Esophagus squamous epithelium (tissue), 5 donors: ENCODE results near the gene NDUFS3. TPM values are rescaled to one million over a fixed set of nuclear protein-coding genes. Genes with fewer than 3 reads are reported as not detected.

Experiments
- DNase-seq: peaks from one replicate; lab custom pipeline; 2025; lab: John Stamatoyannopoulos, UW
- H3K27ac ChIP-seq, 4 donors: fragments of 200-600 bp; sonication (generic); one replicate each; pipeline ENCODE4 v1.5.1; 2016 to 2019; ENCODE audit warnings: mild to moderate bottlenecking in 1 of 4
- H3K27me3 ChIP-seq, 4 donors: fragments of 200-600 bp; sonication (generic); 1 replicate in 3 of 4; 2 replicates in 1 of 4; pipeline versions ENCODE4 v1.5.1 to v1.6.0; 2017 to 2021; ENCODE audit warnings: antibody characterized with exemption in 1 of 4
- H3K36me3 ChIP-seq, 3 donors: fragments of 200-600 bp; sonication (generic); one replicate each; pipeline ENCODE4 v1.5.1; 2016 to 2019
- H3K4me1 ChIP-seq, 3 donors: fragments of 200-600 bp; sonication (generic); one replicate each; pipeline ENCODE4 v1.5.1; 2017 to 2019
- H3K4me3 ChIP-seq, 4 donors: fragments of 200-600 bp; sonication (generic); 1 replicate in 3 of 4; 2 replicates in 1 of 4; pipeline ENCODE4 v1.5.1; 2016 to 2019; ENCODE audit warnings: mild to moderate bottlenecking in 2 of 4, moderate library complexity in 1 of 4
- H3K9me3 ChIP-seq, 3 donors: fragments of 200-600 bp; sonication (generic); one replicate each; pipeline ENCODE4 v1.5.1; 2016 to 2019
- POLR2A ChIP-seq, 4 donors: fragments of 450-650 bp; IDR thresholded peaks; one replicate each; pipeline ENCODE4 v1.6.1; 2017; ENCODE audit warnings: antibody characterized with exemption in 4 of 4, mild to moderate bottlenecking in 4 of 4, moderate library complexity in 3 of 4
- WGBS, 2 donors: methylation state at CpG; one replicate each; pipeline ENCODE4 v1.1.5; 2018; 5-methylcytosine and 5-hydroxymethylcytosine counted together
- intact Hi-C: fragments of 100-400 bp; cut with DNase I; formaldehyde crosslinking; loops from one replicate; pipeline ENCODE4 v1.15.0; 2022
- total RNA-seq, 4 donors: library from RNA; depleted of rRNA; stranded (reverse); fragments of >200 nt; gene quantifications; one replicate each; pipeline ENCODE4 v1.1.0, GENCODE V29; 2016
- TF ChIP-seq, protein P1 (sequence below), 6 experiments: fragments of 450-650 bp in 4 of 6; fragments of 200-600 bp in 2 of 6; sonication (generic) in 2 of 6; IDR thresholded peaks; one replicate each; pipeline ENCODE4 v1.5.1; 2016 to 2019; ENCODE audit warnings: antibody characterized with exemption in 6 of 6, mild to moderate bottlenecking in 4 of 6, moderate library complexity in 4 of 6
- donor health status: DM: yes; HTN: yes; CAD: no.

The NDUFS3 gene
- total RNA-seq, 4 donors from 2014 or later, result 65.5 to 89.9 (median 83.6) TPM

GRCh38 chr11:47569646-47570045 is 9.2 kb upstream of the NDUFS3 start:
- Histone ChIP-seq H3K4me3 (no peak overlapping the region), H3K36me3 (peaks cover 4 to 67% (median 15%) of the 10 kb centered on the region in 3 donors), H3K4me1 (peaks cover 4 to 43% (median 5%) of the 10 kb centered on the region in 3 donors), H3K27me3 (no peaks in the 10 kb centered on the region), H3K9me3 (no peaks in the 10 kb centered on the region), H3K27ac (no peak overlapping the region)
- intact Hi-C loops, result no loop called here
- no peak for DNase-seq
- TF ChIP-seq, protein P1, sequence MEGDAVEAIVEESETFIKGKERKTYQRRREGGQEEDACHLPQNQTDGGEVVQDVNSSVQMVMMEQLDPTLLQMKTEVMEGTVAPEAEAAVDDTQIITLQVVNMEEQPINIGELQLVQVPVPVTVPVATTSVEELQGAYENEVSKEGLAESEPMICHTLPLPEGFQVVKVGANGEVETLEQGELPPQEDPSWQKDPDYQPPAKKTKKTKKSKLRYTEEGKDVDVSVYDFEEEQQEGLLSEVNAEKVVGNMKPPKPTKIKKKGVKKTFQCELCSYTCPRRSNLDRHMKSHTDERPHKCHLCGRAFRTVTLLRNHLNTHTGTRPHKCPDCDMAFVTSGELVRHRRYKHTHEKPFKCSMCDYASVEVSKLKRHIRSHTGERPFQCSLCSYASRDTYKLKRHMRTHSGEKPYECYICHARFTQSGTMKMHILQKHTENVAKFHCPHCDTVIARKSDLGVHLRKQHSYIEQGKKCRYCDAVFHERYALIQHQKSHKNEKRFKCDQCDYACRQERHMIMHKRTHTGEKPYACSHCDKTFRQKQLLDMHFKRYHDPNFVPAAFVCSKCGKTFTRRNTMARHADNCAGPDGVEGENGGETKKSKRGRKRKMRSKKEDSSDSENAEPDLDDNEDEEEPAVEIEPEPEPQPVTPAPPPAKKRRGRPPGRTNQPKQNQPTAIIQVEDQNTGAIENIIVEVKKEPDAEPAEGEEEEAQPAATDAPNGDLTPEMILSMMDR (IDR thresholded peaks at IDR 0.05), result no peak
- no peak for TF ChIP-seq POLR2A (IDR thresholded peaks at IDR 0.05)
- WGBS, 2 donors, result 88 to 100% methylated on average over 2 to 4 of the region's 7 CpGs

- no peak for DNase-seq
- WGBS, 2 donors, result 75 to 78% methylated on average over 3 of the region's 3 CpGs
- Histone ChIP-seq H3K27ac (no peak overlapping the region), H3K4me1 (peaks cover 0 to 36% (median 0%) of the 10 kb centered on the region in 3 donors), H3K27me3 (no peaks in the 10 kb centered on the region), H3K36me3 (peaks cover 8 to 78% (median 15%) of the 10 kb centered on the region in 3 donors), H3K9me3 (no peaks in the 10 kb centered on the region), H3K4me3 (no peak overlapping the region)
- intact Hi-C loops, result no loop called here
- TF ChIP-seq POLR2A (IDR thresholded peaks at IDR 0.05), result no peak
- TF ChIP-seq, protein P1 (IDR thresholded peaks at IDR 0.05), result no peak
These were observed 8.1 kb upstream of the NDUFS3 start for GRCh38 chr11:47570651-47571356.

GRCh38 chr11:47571357-47571729 is 7.5 kb upstream of the NDUFS3 start:
- H3K27ac ChIP-seq, result no peak overlapping the region
- DNase-seq, result no peak
- peaks cover 0 to 33% (median 0%) of the 10 kb centered on the region in 3 donors for H3K4me1 ChIP-seq
- no peak overlapping the region for H3K4me3 ChIP-seq
- no peaks in the 10 kb centered on the region for H3K27me3 ChIP-seq
- H3K36me3 ChIP-seq, result peaks cover 8 to 84% (median 15%) of the 10 kb centered on the region in 3 donors
- intact Hi-C loops, result no loop called here
- 61 to 68% methylated on average over 4 of the region's 4 CpGs for WGBS, 2 donors
- no peaks in the 10 kb centered on the region for H3K9me3 ChIP-seq
- TF ChIP-seq, protein P1 (IDR thresholded peaks at IDR 0.05), result no peak
- no peak for TF ChIP-seq POLR2A (IDR thresholded peaks at IDR 0.05)

DNA sequence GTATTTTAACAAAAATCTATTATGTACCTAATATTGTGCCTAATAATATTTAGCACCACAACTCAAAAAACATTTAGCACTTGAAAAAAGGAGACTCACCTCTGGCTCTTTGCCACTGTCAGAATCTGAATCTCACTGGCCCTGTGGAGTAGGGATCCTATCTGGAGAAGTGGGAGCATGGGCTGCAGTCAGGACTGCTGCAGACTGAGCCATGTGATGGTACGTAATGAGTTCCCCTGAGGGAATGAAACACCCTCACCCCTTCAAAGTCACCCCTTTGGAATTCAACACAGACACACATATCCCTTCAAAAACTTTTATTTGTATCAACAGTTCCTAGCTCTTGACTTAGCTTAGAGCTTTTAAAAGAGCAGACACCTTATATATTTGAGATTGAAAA is 7.0 kb upstream of the NDUFS3 start:
- Histone ChIP-seq H3K4me1 (peaks cover 0 to 32% (median 1%) of the 10 kb centered on the region in 3 donors), H3K27ac (no peak overlapping the region), H3K27me3 (no peaks in the 10 kb centered on the region), H3K4me3 (no peak overlapping the region), H3K36me3 (peaks cover 8 to 89% (median 15%) of the 10 kb centered on the region in 3 donors), H3K9me3 (no peaks in the 10 kb centered on the region)
- DNase-seq, result no peak
- 50 to 86% methylated on average over 1 of the region's 1 CpG for WGBS, 2 donors
- TF ChIP-seq POLR2A (IDR thresholded peaks at IDR 0.05), result no peak
- TF ChIP-seq, protein P1 (IDR thresholded peaks at IDR 0.05), result no peak
- intact Hi-C loops, result no loop called here

- Histone ChIP-seq H3K9me3 (no peaks in the 10 kb centered on the region), H3K36me3 (peaks cover 8 to 97% (median 15%) of the 10 kb centered on the region in 3 donors)
- intact Hi-C loops, result no loop called here
These were observed 6.1 kb upstream of the NDUFS3 start for GRCh38 chr11:47572715-47573255.

More at GRCh38 chr11:47572715-47573255, 6.1 kb upstream of the NDUFS3 start:
- Histone ChIP-seq H3K27me3 (no peaks in the 10 kb centered on the region), H3K27ac (no peak overlapping the region), H3K4me1 (peaks cover 4 to 38% (median 10%) of the 10 kb centered on the region in 3 donors), H3K4me3 (no peak overlapping the region)
- 35 to 50% methylated on average over 3 of the region's 8 CpGs for WGBS, 2 donors
- DNase-seq, result no peak
- no peak for TF ChIP-seq POLR2A (IDR thresholded peaks at IDR 0.05)
- TF ChIP-seq, protein P1 (IDR thresholded peaks at IDR 0.05), result no peak
